Measurements from ENCODE around the gene ARFIP1. TPM values are rescaled to one million over a fixed set of nuclear protein-coding genes. Genes with fewer than 3 reads are reported as not detected.
"Not testable (repeated sequence)": the region's sequence is repeated elsewhere in the genome, so short reads cannot be mapped to it uniquely, and the experiment has no call there.

The ARFIP1 gene
- 18.2 TPM for polyA plus RNA-seq

- peaks cover 38 to 49% (median 39%) of the 10 kb centered on the region in 3 donors for H3K4me1 Mint-ChIP-seq
- H3K9me3 Mint-ChIP-seq, result no peaks in the 10 kb centered on the region
- H3K36me3 Mint-ChIP-seq, result no peaks in the 10 kb centered on the region
Measured at GRCh38 chr4:152779513-152780266, at the start of gene ARFIP1, which contains the start of gene TIGD4. Gene ARFIP1, plus strand, starts transcription at chr4:152779954. Its CDS starts 49,680 bp downstream, at chr4:152829634. Gene TIGD4, minus strand, starts transcription at chr4:152779730. Its CDS starts 8,726 bp downstream, at chr4:152771004.

GRCh38 chr4:152731997-152732396, 47.8 kb upstream of the ARFIP1 start:
- H3K27me3 Mint-ChIP-seq, result no peaks in the 10 kb centered on the region
- no peak overlapping the region for H3K27ac Mint-ChIP-seq
- H3K4me3 Mint-ChIP-seq, result no peak overlapping the region
- H3K4me1 Mint-ChIP-seq, result peaks cover 19 to 20% (median 19%) of the 10 kb centered on the region in 3 donors
- H3K9me3 Mint-ChIP-seq, result no peaks in the 10 kb centered on the region
- H3K36me3 Mint-ChIP-seq, result no peaks in the 10 kb centered on the region

More at GRCh38 chr4:152779513-152780266, at the start of gene ARFIP1, which contains the start of gene TIGD4:
- Mint-ChIP-seq H3K27ac (peak within 1 kb of the TSS; percentile 93 to 99 (median 98)), H3K4me3 (peak within 1 kb of the TSS; percentile 97 to 100 (median 100)), H3K27me3 (no peaks in the 10 kb centered on the region)

GRCh38 chr4:152734015-152734698, 45.6 kb upstream of the ARFIP1 start:
- Mint-ChIP-seq H3K9me3 (no peaks in the 10 kb centered on the region), H3K27ac (peak overlapping the region in 1 of 3 donors; percentile 26), H3K4me3 (peak overlapping the region in 1 of 4 donors; percentile 63), H3K4me1 (peaks cover 11 to 14% (median 12%) of the 10 kb centered on the region in 3 donors), H3K36me3 (no peaks in the 10 kb centered on the region), H3K27me3 (no peaks in the 10 kb centered on the region)

- Mint-ChIP-seq H3K4me1 (peaks cover 11 to 14% (median 12%) of the 10 kb centered on the region in 3 donors), H3K27ac (peak overlapping the region in 1 of 3 donors; percentile 26), H3K36me3 (no peaks in the 10 kb centered on the region), H3K9me3 (no peaks in the 10 kb centered on the region), H3K4me3 (peak overlapping the region in 1 of 4 donors; percentile 63), H3K27me3 (no peaks in the 10 kb centered on the region)
Measured at GRCh38 chr4:152734699-152735050, 45.1 kb upstream of the ARFIP1 start.

- Mint-ChIP-seq H3K27me3 (no peaks in the 10 kb centered on the region), H3K27ac (no peak overlapping the region), H3K9me3 (no peaks in the 10 kb centered on the region), H3K4me1 (peaks cover 11 to 14% (median 12%) of the 10 kb centered on the region in 3 donors), H3K4me3 (no peak overlapping the region), H3K36me3 (no peaks in the 10 kb centered on the region)
Measured at GRCh38 chr4:152735396-152735859, 44.3 kb upstream of the ARFIP1 start.

GRCh38 chr4:152735906-152736305, 43.8 kb upstream of the ARFIP1 start:
- H3K9me3 Mint-ChIP-seq, result no peaks in the 10 kb centered on the region
- no peaks in the 10 kb centered on the region for H3K36me3 Mint-ChIP-seq
- peaks cover 11 to 14% (median 12%) of the 10 kb centered on the region in 3 donors for H3K4me1 Mint-ChIP-seq
- H3K27ac Mint-ChIP-seq, result no peak overlapping the region
- no peak overlapping the region for H3K4me3 Mint-ChIP-seq
- no peaks in the 10 kb centered on the region for H3K27me3 Mint-ChIP-seq

- no peaks in the 10 kb centered on the region for H3K36me3 Mint-ChIP-seq
- no peak overlapping the region for H3K27ac Mint-ChIP-seq
- H3K4me1 Mint-ChIP-seq, result peaks cover 10 to 12% (median 11%) of the 10 kb centered on the region in 3 donors
- H3K27me3 Mint-ChIP-seq, result no peaks in the 10 kb centered on the region
- H3K4me3 Mint-ChIP-seq, result no peak overlapping the region
- no peaks in the 10 kb centered on the region for H3K9me3 Mint-ChIP-seq
Measured at GRCh38 chr4:152738827-152739226, 40.9 kb upstream of the ARFIP1 start.

- Mint-ChIP-seq H3K4me3 (no peak overlapping the region), H3K36me3 (no peaks in the 10 kb centered on the region), H3K4me1 (no peaks in the 10 kb centered on the region), H3K27ac (no peak overlapping the region), H3K27me3 (no peaks in the 10 kb centered on the region), H3K9me3 (peaks cover 0 to 3% (median 0%) of the 10 kb centered on the region in 3 donors)
Measured at GRCh38 chr4:152747444-152747843, 32.3 kb upstream of the ARFIP1 start.

- Mint-ChIP-seq H3K36me3 (peaks cover 1% of the 10 kb centered on the region), H3K27me3 (no peaks in the 10 kb centered on the region), H3K4me1 (no peaks in the 10 kb centered on the region), H3K4me3 (no peak overlapping the region), H3K27ac (no peak overlapping the region), H3K9me3 (peaks cover 0 to 5% (median 0%) of the 10 kb centered on the region in 3 donors)
Measured at GRCh38 chr4:152748619-152749018, 31.1 kb upstream of the ARFIP1 start.

- Mint-ChIP-seq H3K4me3 (no peak overlapping the region), H3K9me3 (no peaks in the 10 kb centered on the region), H3K36me3 (no peaks in the 10 kb centered on the region), H3K4me1 (no peaks in the 10 kb centered on the region), H3K27ac (no peak overlapping the region), H3K27me3 (no peaks in the 10 kb centered on the region)
Measured at GRCh38 chr4:152763796-152764195, 16.0 kb upstream of the ARFIP1 start.

GRCh38 chr4:152765069-152765737, 14.6 kb upstream of the ARFIP1 start:
- H3K36me3 Mint-ChIP-seq, H3K4me3 Mint-ChIP-seq, H3K27ac Mint-ChIP-seq, H3K27me3 Mint-ChIP-seq, H3K4me1 Mint-ChIP-seq, H3K9me3 Mint-ChIP-seq: not testable (repeated sequence)

- H3K27ac Mint-ChIP-seq, result no peak overlapping the region
- no peaks in the 10 kb centered on the region for H3K27me3 Mint-ChIP-seq
- H3K4me1 Mint-ChIP-seq, result peaks cover 2 to 7% (median 4%) of the 10 kb centered on the region in 3 donors
- no peak overlapping the region for H3K4me3 Mint-ChIP-seq
- H3K36me3 Mint-ChIP-seq, result no peaks in the 10 kb centered on the region
- H3K9me3 Mint-ChIP-seq, result no peaks in the 10 kb centered on the region
Measured at GRCh38 chr4:152771741-152772533, 7.8 kb upstream of the ARFIP1 start.

- Mint-ChIP-seq H3K36me3 (no peaks in the 10 kb centered on the region), H3K4me1 (peaks cover 7 to 12% (median 11%) of the 10 kb centered on the region in 3 donors), H3K9me3 (no peaks in the 10 kb centered on the region), H3K4me3 (no peak overlapping the region), H3K27ac (no peak overlapping the region), H3K27me3 (no peaks in the 10 kb centered on the region)
Measured at GRCh38 chr4:152773339-152773738, 6.4 kb upstream of the ARFIP1 start.

GRCh38 chr4:152773953-152774352, 5.8 kb upstream of the ARFIP1 start:
- Mint-ChIP-seq H3K36me3 (no peaks in the 10 kb centered on the region), H3K9me3 (no peaks in the 10 kb centered on the region), H3K4me3 (no peak overlapping the region), H3K4me1 (peaks cover 12 to 18% (median 17%) of the 10 kb centered on the region in 3 donors), H3K27ac (no peak overlapping the region), H3K27me3 (no peaks in the 10 kb centered on the region)

All from IgD-negative memory B cell (primary cell).